Karpas-422 (cell line): Measurements from ENCODE around the gene ZNF518A. TPM values are rescaled to one million over a fixed set of nuclear protein-coding genes. Genes with fewer than 3 reads are reported as not detected.
A peak's percentile ranks its signal among the peaks of the same experiment; 100 is the strongest.

Source experiments
- DNase-seq: peaks from one replicate; pipeline ENCODE4 v3.0.0-alpha.2; 2015
- H2AFZ ChIP-seq: fragments of 200-600 bp; sonication (generic); 2 replicates; pipeline ENCODE4 v1.6.1; 2014; ENCODE audit warnings: antibody characterized with exemption, low read length, mixed read lengths
- H3K27ac ChIP-seq: fragments of 200-600 bp; sonication (generic); 2 replicates; pipeline ENCODE4 v1.5.1; 2014; ENCODE audit warnings: mild to moderate bottlenecking, low read length, moderate library complexity
- H3K27me3 ChIP-seq: fragments of 200-600 bp; sonication (generic); 2 replicates; pipeline ENCODE4 v1.6.1; 2014; ENCODE audit warnings: low read length, mixed read lengths
- H3K36me3 ChIP-seq: fragments of 200-600 bp; sonication (generic); 2 replicates; pipeline ENCODE4 v1.6.1; 2014; ENCODE audit warnings: low read length, mixed read lengths; ENCODE audit not compliant: insufficient read depth
- H3K4me1 ChIP-seq: fragments of 200-600 bp; sonication (generic); 2 replicates; pipeline ENCODE4 v1.6.1; 2014; ENCODE audit warnings: mild to moderate bottlenecking, low read length, mixed read lengths
- H3K4me2 ChIP-seq: fragments of 200-600 bp; sonication (generic); 2 replicates; pipeline ENCODE4 v1.6.1; 2014; ENCODE audit warnings: low read length, low read depth, mild to moderate bottlenecking; ENCODE audit not compliant: poor library complexity, severe bottlenecking
- H3K4me3 ChIP-seq: fragments of 200-600 bp; sonication (generic); 2 replicates; pipeline ENCODE4 v1.5.1; 2014; ENCODE audit warnings: mild to moderate bottlenecking, antibody characterized with exemption, low read length, mixed read lengths
- H3K79me2 ChIP-seq: fragments of 200-600 bp; sonication (generic); 2 replicates; pipeline ENCODE4 v1.6.1; 2014; ENCODE audit warnings: mild to moderate bottlenecking, low read length, mixed read lengths
- H3K9ac ChIP-seq: fragments of 200-600 bp; sonication (generic); 2 replicates; pipeline ENCODE4 v1.6.0; 2014; ENCODE audit warnings: low read length
- H3K9me2 ChIP-seq: fragments of 200-600 bp; sonication (generic), shearing (Covaris generic); replicated peaks from 2 replicates; pipeline ENCODE4 v1.6.0; 2014; ENCODE audit warnings: mild to moderate bottlenecking, low read length, moderate library complexity; ENCODE audit not compliant: insufficient read depth
- H3K9me3 ChIP-seq: fragments of 300-700, 200-600 bp; sonication (generic); 2 replicates; pipeline ENCODE4 v1.6.1; 2014; ENCODE audit warnings: low read length, mixed read lengths
- H4K20me1 ChIP-seq: fragments of 200-600 bp; sonication (generic); 2 replicates; pipeline ENCODE4 v1.6.1; 2014; ENCODE audit warnings: mild to moderate bottlenecking, antibody characterized with exemption, low read length, low read depth; ENCODE audit not compliant: insufficient read depth
- total RNA-seq: library from RNA; depleted of rRNA; stranded (reverse); fragments of >200 nt; shearing (Covaris generic); gene quantifications from 2 replicates; pipeline ENCODE4 v1.2.3, GENCODE V29; 2014; ENCODE audit warnings: low replicate concordance

ZNF518A gene
- total RNA-seq, 1 experiment from 2014 or later: 17.0 TPM

DNA sequence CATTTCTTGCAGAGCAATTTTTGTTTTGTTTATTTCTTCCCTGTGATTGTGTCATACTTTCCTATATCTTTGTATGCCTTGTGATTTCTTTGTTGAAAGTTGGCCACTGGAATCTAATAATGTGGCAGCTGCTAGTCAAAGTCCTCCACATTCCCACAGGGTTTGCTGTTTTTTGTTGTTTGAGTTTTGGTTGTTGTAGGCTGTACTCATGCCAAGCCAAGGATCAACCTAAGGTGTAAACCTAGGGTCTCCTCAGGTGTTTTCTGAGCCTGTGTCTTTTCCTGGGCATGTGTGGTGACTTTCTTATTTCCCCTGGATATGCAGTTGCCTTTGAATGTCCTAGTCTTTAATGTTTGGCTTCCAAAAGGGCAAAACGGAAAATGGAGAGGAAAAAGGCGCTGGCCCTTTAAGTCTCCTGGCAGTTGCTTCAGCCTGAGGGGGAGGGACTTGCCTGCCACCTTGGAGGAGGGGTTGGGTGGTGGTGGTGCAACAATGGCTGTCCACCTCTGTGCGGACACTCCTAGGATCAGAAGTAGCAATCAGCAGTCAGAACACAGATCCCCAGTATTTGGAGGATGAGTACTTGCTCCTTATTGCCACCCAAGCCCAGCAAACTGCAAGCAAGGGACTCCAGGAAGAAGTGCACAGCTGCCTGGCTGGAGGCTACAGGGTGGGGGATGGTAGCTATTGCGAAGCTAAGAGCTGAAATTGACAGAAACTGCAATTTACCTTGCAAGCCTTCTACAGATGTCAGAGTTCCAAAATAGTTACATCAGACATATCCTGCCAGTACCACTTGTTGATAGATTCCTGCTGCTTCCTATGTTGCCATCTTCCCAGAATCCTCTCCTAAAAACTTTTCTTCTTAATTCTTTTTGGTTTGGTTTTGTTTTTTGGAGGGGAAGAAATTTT, 5.6 kb upstream of the ZNF518A start:
- no peak overlapping the region for H3K27ac ChIP-seq
- no peak overlapping the region for H2AFZ ChIP-seq
- no peaks in the 10 kb centered on the region for H3K9me2 ChIP-seq
- no peaks in the 10 kb centered on the region for H3K9me3 ChIP-seq
- H4K20me1 ChIP-seq: no peaks in the 10 kb centered on the region
- no peaks in the 10 kb centered on the region for H3K27me3 ChIP-seq
- H3K79me2 ChIP-seq: no peaks in the 10 kb centered on the region
- H3K4me3 ChIP-seq: no peak overlapping the region
- H3K9ac ChIP-seq: no peak overlapping the region
- no peak for DNase-seq
- no peaks in the 10 kb centered on the region for H3K36me3 ChIP-seq
- no peak overlapping the region for H3K4me2 ChIP-seq
- peaks cover 4% of the 10 kb centered on the region for H3K4me1 ChIP-seq

GRCh38 chr10:96125142-96125515, 5.0 kb upstream of the ZNF518A start:
- Histone ChIP-seq H3K4me3 (no peak overlapping the region), H3K4me2 (no peak overlapping the region), H3K79me2 (no peaks in the 10 kb centered on the region), H3K27ac (no peak overlapping the region), H3K9me3 (no peaks in the 10 kb centered on the region), H4K20me1 (no peaks in the 10 kb centered on the region), H3K9me2 (no peaks in the 10 kb centered on the region), H3K27me3 (no peaks in the 10 kb centered on the region), H3K36me3 (no peaks in the 10 kb centered on the region), H3K4me1 (peaks cover 6% of the 10 kb centered on the region), H2AFZ (no peak overlapping the region), H3K9ac (no peak overlapping the region)
- DNase-seq: no peak

- peak overlapping the region; percentile 91 for H3K9ac ChIP-seq
- peak overlapping the region; percentile 96 for H3K4me2 ChIP-seq
- peaks cover 19% of the 10 kb centered on the region for H3K4me1 ChIP-seq
- H3K79me2 ChIP-seq: peaks cover 26% of the 10 kb centered on the region
- peaks cover 5% of the 10 kb centered on the region; the same call in 1 of the 2 replicates for H3K36me3 ChIP-seq
- H3K27me3 ChIP-seq: no peaks in the 10 kb centered on the region
- no peaks in the 10 kb centered on the region for H3K9me3 ChIP-seq
- DNase-seq: peak; percentile 92
- no peaks in the 10 kb centered on the region for H4K20me1 ChIP-seq
- H3K4me3 ChIP-seq: peak overlapping the region; percentile 87
- peak overlapping the region; percentile 93 for H3K27ac ChIP-seq
- H2AFZ ChIP-seq: peak overlapping the region; percentile 67; the same call in 1 of the 2 replicates
- H3K9me2 ChIP-seq: no peaks in the 10 kb centered on the region
These were observed 364 bp downstream of the ZNF518A start for GRCh38 chr10:96130326-96130995.

- no peak for DNase-seq
- Histone ChIP-seq H3K4me1 (peaks cover 19% of the 10 kb centered on the region), H3K9ac (peak overlapping the region; percentile 91), H4K20me1 (no peaks in the 10 kb centered on the region), H3K79me2 (peaks cover 26% of the 10 kb centered on the region), H3K9me2 (no peaks in the 10 kb centered on the region), H3K4me2 (peak overlapping the region; percentile 96), H2AFZ (no peak overlapping the region), H3K9me3 (no peaks in the 10 kb centered on the region), H3K36me3 (peaks cover 5% of the 10 kb centered on the region; the same call in 1 of the 2 replicates), H3K27me3 (no peaks in the 10 kb centered on the region), H3K4me3 (peak overlapping the region; percentile 87), H3K27ac (no peak overlapping the region)
These were observed 1.5 kb downstream of the ZNF518A start for GRCh38 chr10:96131621-96132020.

DNA sequence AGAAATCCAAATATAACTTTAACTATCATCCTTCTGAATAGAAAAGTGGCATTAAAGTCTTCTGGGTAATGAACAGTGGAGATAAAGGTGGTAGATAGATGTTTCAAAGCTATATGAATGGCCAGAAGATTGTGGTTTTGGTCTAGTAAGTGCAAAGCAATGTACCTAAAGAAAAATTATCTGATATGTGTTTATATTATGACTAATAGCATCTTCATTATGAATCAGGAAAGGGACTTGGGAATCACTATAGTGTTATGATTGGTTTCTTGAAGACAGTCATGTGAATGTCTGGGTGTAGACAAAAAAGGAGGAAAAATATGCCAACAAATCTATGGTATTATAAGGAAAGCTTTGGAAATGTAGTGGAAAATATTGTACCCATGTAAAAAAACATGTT, 3.0 kb downstream of the ZNF518A start:
- peaks cover 30% of the 10 kb centered on the region for H3K79me2 ChIP-seq
- no peak for DNase-seq
- H4K20me1 ChIP-seq: no peaks in the 10 kb centered on the region
- H3K4me1 ChIP-seq: peaks cover 19% of the 10 kb centered on the region
- H3K4me3 ChIP-seq: no peak overlapping the region
- H3K9me2 ChIP-seq: no peaks in the 10 kb centered on the region
- H3K9me3 ChIP-seq: no peaks in the 10 kb centered on the region
- H3K36me3 ChIP-seq: peaks cover 5% of the 10 kb centered on the region; the same call in 1 of the 2 replicates
- no peak overlapping the region for H3K27ac ChIP-seq
- H2AFZ ChIP-seq: no peak overlapping the region
- no peaks in the 10 kb centered on the region for H3K27me3 ChIP-seq
- H3K4me2 ChIP-seq: no peak overlapping the region
- no peak overlapping the region for H3K9ac ChIP-seq

DNA sequence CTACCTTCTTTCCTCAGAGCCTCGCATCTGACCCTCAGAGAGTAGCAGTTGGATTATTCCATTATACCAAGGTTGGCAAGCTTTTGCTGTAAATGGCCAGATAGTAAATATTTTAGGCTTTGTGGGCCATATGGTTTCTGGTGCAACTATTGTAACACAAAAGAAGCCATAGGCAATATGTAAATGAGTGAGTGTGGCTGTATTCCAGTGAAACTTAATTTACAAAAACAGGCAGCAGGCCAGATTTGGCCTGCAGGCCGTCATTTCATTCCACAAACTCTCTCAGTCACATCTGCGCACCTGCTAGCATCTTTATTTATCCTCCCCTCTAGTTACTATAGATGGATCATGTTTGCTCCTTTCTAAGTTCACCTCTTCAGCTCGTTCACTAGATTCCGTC, 6.7 kb downstream of the ZNF518A start:
- Histone ChIP-seq H3K4me2 (no peak overlapping the region), H2AFZ (no peak overlapping the region), H3K9me2 (no peaks in the 10 kb centered on the region), H3K4me3 (no peak overlapping the region), H3K79me2 (peaks cover 21% of the 10 kb centered on the region), H4K20me1 (no peaks in the 10 kb centered on the region), H3K27ac (no peak overlapping the region), H3K36me3 (peaks cover 5% of the 10 kb centered on the region; the same call in 1 of the 2 replicates), H3K4me1 (peaks cover 5% of the 10 kb centered on the region), H3K27me3 (no peaks in the 10 kb centered on the region), H3K9me3 (no peaks in the 10 kb centered on the region), H3K9ac (no peak overlapping the region)
- no peak for DNase-seq

DNA sequence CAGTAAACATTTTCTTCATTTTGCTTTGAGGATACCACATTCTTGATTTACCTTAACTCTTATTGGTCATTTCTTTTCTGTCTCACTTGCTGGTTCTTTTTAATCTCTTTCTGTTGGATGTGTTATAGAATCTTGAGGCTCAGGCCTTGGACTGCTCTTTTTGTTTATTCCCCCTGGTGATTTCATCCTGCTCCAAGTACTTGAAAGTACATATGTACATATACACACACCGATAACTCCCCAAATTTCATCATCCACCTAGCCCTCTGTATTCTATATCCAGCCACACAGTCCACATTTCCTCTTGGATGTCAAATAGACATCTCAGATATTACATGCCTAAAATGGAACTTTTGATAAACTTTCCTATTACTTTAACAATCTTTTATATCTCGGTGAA, 7.5 kb downstream of the ZNF518A start:
- Histone ChIP-seq H4K20me1 (no peaks in the 10 kb centered on the region), H3K9ac (no peak overlapping the region), H3K36me3 (peaks cover 5% of the 10 kb centered on the region; the same call in 1 of the 2 replicates), H3K79me2 (peaks cover 14% of the 10 kb centered on the region), H3K9me2 (no peaks in the 10 kb centered on the region), H2AFZ (no peak overlapping the region), H3K9me3 (no peaks in the 10 kb centered on the region), H3K27me3 (no peaks in the 10 kb centered on the region), H3K4me1 (no peaks in the 10 kb centered on the region), H3K27ac (no peak overlapping the region), H3K4me3 (no peak overlapping the region), H3K4me2 (no peak overlapping the region)
- DNase-seq: no peak

DNA sequence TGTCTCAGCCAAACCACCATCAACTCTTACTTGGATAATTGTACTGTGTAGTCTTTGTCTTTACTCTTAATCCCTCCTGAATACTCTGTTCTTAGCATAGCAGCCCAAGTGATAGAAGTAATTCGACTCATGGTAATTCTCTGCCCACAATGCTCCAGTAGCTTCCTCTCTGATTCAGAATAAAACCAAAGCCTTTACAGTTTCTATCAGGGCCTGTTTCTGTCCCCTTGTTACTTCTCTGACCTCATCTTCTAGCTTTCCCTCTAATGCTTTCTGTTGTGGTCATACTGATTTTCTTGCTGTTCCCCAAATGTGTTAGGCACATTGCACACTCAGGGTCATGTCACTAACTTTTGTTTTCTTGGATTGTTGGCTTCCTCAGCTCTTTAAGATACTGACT, 8.0 kb downstream of the ZNF518A start:
- no peaks in the 10 kb centered on the region for H3K4me1 ChIP-seq
- peaks cover 3% of the 10 kb centered on the region; the same call in 1 of the 2 replicates for H3K36me3 ChIP-seq
- H3K27ac ChIP-seq: no peak overlapping the region

More for the DNA sequence above, 8.0 kb downstream of the ZNF518A start:
- Histone ChIP-seq H3K4me3 (no peak overlapping the region), H3K4me2 (no peak overlapping the region), H3K9me2 (no peaks in the 10 kb centered on the region), H4K20me1 (no peaks in the 10 kb centered on the region), H3K27me3 (no peaks in the 10 kb centered on the region), H2AFZ (no peak overlapping the region), H3K9me3 (no peaks in the 10 kb centered on the region), H3K9ac (no peak overlapping the region), H3K79me2 (peaks cover 12% of the 10 kb centered on the region; the same call in 1 of the 2 replicates)
- no peak for DNase-seq
